ENCODE measurements around the gene THBS1.

THBS1 gene

GRCh38 chr15:39542385-39543065, 38.4 kb upstream of the THBS1 start:
- ChIA-PET POLR2A (ENCODE audit: low non-redundant PET) (no interaction called here), CTCF (interaction anchor here (0.6 to 0.9 kb wide), 2 partner anchors 11 to 41 kb away, joined by 3 read pairs; no protein-coding TSS in a partner anchor)
- no peak for TF ChIP-seq CTCF (conservative IDR thresholded peaks at IDR 0.05; ENCODE audit: low read depth)
- DNase-seq (ENCODE audit: low spot score) = no peak
- no peak overlapping the region for H3K27ac ChIP-seq

DNA sequence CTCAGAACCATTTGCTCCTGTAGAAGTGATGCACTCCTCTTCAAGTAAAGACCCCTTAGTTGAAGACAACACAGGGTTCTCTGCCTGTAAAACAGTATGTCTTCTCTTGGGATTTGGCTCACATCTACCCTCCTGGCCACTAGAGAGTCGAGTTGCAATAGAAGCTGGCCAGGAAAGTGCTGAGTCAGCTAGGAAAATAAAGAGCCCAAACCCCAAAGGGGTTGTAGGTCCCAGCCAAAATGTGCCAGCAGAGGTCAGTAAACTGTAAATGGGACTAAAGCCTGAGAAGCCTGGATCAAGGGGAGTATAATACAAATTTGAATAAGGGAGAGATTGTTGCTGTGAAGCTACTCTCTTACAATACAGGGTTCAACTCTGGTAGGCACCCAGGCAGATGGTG, 37.2 kb upstream of the THBS1 start:
- ChIA-PET CTCF (no interaction called here), POLR2A (ENCODE audit: low non-redundant PET) (no interaction called here)
- no peak overlapping the region for H3K27ac ChIP-seq
- TF ChIP-seq CTCF (conservative IDR thresholded peaks at IDR 0.05; ENCODE audit: low read depth) = no peak
- no peak for DNase-seq (ENCODE audit: low spot score)

GRCh38 chr15:39546842-39547241, 34.0 kb upstream of the THBS1 start:
- ChIA-PET POLR2A (ENCODE audit: low non-redundant PET) (no interaction called here), CTCF (no interaction called here)
- no peak overlapping the region for H3K27ac ChIP-seq
- no peak for TF ChIP-seq CTCF (conservative IDR thresholded peaks at IDR 0.05; ENCODE audit: low read depth)
- DNase-seq (ENCODE audit: low spot score) = no peak

DNA sequence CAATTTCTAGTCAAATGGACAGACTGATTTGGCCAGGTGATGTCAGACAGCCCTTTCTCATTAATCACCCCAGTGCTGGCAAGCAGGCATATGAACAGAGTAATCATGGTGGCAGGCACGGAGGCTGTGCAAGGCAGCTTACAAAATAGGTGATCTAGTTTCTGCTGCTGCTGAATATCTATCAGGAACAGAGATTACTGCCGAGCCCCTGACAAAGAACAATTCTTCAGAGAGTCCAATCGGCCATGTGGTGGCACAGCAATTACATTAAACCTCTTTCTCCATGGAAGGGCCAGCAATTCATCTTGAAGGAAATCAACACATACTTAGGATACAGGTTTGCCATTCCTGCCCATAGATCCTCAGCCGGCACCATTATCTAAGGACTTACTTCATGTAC, 32.3 kb upstream of the THBS1 start:
- POLR2A ChIA-PET (ENCODE audit: low non-redundant PET) = no interaction called here
- no peak for TF ChIP-seq CTCF (conservative IDR thresholded peaks at IDR 0.05; ENCODE audit: low read depth)
- no peak for DNase-seq (ENCODE audit: low spot score)
- no peak overlapping the region for H3K27ac ChIP-seq
- CTCF ChIA-PET = interaction anchor here (0.6 kb wide), 1 partner anchor 30 kb away, joined by 3 read pairs; no protein-coding TSS in a partner anchor

- no peak overlapping the region for H3K27ac ChIP-seq
- CTCF ChIA-PET = interaction anchor here (1.0 kb wide), 1 partner anchor 30 kb away, joined by 4 read pairs; no protein-coding TSS in a partner anchor
- no peak for TF ChIP-seq CTCF (conservative IDR thresholded peaks at IDR 0.05; ENCODE audit: low read depth)
- POLR2A ChIA-PET (ENCODE audit: low non-redundant PET) = no interaction called here
- DNase-seq (ENCODE audit: low spot score) = no peak
Observed at GRCh38 chr15:39549912-39550311, 31.0 kb upstream of the THBS1 start.

DNA sequence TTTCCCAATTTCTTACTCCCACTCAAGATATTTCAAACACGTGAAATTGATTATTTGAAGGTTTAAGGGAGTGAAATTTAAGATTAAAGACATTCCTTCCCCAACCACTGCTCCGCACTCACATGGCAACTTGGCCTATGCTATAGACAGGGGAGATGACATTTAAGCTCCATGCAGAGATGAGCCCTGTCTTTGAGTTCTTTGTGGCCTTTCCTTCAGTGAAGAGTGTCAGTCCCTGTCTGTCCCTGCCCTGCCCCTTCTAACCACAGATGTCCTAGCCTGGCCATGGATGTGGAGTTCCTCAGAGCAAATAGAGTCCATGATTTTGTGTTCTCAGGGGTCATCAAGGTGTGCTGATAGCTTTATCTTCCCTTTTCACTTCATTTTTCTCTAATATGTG, 29.4 kb upstream of the THBS1 start:
- ChIA-PET POLR2A (ENCODE audit: low non-redundant PET) (no interaction called here), CTCF (no interaction called here)
- no peak for DNase-seq (ENCODE audit: low spot score)
- no peak for TF ChIP-seq CTCF (conservative IDR thresholded peaks at IDR 0.05; ENCODE audit: low read depth)
- no peak overlapping the region for H3K27ac ChIP-seq

Data from RWPE1 (cell line).